ENCODE results near the gene NEUROD2. TPM values are rescaled to one million over a fixed set of nuclear protein-coding genes. Genes with fewer than 3 reads are reported as not detected.

Gene NEUROD2
- polyA plus RNA-seq, 1 donor from 2014 or later = not detected

DNA sequence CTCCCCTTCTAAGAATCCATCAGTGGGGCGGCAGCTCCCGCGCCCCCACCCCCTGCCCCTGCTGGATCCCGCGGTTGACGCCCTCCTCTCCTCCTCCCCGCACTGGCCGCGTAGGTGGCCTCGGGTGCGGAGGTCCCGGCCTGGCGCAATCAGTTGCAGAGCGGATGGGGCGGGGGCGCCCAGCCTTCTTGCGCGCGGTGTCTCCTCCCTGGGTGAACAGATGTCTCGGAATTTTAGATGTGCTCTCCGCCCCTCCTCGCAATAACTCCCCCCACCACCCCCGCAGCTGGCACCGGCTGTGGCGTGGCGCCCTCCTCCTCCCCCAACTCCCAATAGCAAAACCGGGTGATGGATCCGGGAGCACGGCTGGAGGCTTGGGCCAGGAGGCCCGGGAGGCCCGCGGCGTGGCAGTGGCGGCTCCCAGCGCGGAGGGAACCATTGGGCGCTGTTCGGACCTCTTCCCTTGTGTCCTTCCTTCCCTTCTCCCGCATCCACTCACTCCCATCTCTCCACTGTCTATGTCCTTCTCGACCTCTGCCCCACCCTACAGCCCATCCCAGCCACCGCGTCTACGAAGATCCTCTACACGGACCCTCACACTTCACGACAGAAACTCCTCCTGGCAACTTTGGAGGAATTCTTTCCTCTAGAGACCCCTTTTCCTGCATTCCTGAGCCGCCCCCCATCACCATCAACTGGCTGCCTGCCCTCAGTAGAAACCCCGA, 11.0 kb downstream of the NEUROD2 start:
- no peaks in the 10 kb centered on the region for H3K9me3 ChIP-seq (ENCODE audit: low read length)
- H3K4me2 ChIP-seq (ENCODE audit: low read length) = no peak overlapping the region
- H3K79me2 ChIP-seq (replicated peaks; ENCODE audit: insufficient read depth, low read length) = no peaks in the 10 kb centered on the region
- no peak overlapping the region for H3K9ac ChIP-seq (ENCODE audit: low read length)
- H3F3A ChIP-seq (ENCODE audit: insufficient read depth, low read length, poor library complexity, severe bottlenecking) = no peaks in the 10 kb centered on the region
- H2AFZ ChIP-seq (ENCODE audit: low read depth, low read length) = no peak overlapping the region
- peaks cover 100% of the 10 kb centered on the region for H3K27me3 ChIP-seq (ENCODE audit: insufficient read depth, low read depth, low read length)
- TF ChIP-seq EZH2 (IDR thresholded peaks at IDR 0.05; ENCODE audit: borderline replicate concordance, insufficient read depth, low read length, poor library complexity, severe bottlenecking) (no peak), TAF1 (IDR thresholded peaks at IDR 0.05; ENCODE audit: low read depth) (no peak), SMC3 (conservative IDR thresholded peaks at IDR 0.05; ENCODE audit: poor library complexity) (no peak), EP300 (conservative IDR thresholded peaks at IDR 0.05; ENCODE audit: poor library complexity, severe bottlenecking) (no peak), MXI1 (conservative IDR thresholded peaks at IDR 0.05; ENCODE audit: poor library complexity, severe bottlenecking) (no peak), RAD21 (conservative IDR thresholded peaks at IDR 0.05) (no peak), POLR2AphosphoS5 (IDR thresholded peaks at IDR 0.05) (no peak)
- TF ChIP-seq, protein P1, sequence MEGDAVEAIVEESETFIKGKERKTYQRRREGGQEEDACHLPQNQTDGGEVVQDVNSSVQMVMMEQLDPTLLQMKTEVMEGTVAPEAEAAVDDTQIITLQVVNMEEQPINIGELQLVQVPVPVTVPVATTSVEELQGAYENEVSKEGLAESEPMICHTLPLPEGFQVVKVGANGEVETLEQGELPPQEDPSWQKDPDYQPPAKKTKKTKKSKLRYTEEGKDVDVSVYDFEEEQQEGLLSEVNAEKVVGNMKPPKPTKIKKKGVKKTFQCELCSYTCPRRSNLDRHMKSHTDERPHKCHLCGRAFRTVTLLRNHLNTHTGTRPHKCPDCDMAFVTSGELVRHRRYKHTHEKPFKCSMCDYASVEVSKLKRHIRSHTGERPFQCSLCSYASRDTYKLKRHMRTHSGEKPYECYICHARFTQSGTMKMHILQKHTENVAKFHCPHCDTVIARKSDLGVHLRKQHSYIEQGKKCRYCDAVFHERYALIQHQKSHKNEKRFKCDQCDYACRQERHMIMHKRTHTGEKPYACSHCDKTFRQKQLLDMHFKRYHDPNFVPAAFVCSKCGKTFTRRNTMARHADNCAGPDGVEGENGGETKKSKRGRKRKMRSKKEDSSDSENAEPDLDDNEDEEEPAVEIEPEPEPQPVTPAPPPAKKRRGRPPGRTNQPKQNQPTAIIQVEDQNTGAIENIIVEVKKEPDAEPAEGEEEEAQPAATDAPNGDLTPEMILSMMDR (IDR thresholded peaks at IDR 0.05; ENCODE audit: poor library complexity, severe bottlenecking) = no peak
- TF ChIP-seq, protein P2, sequence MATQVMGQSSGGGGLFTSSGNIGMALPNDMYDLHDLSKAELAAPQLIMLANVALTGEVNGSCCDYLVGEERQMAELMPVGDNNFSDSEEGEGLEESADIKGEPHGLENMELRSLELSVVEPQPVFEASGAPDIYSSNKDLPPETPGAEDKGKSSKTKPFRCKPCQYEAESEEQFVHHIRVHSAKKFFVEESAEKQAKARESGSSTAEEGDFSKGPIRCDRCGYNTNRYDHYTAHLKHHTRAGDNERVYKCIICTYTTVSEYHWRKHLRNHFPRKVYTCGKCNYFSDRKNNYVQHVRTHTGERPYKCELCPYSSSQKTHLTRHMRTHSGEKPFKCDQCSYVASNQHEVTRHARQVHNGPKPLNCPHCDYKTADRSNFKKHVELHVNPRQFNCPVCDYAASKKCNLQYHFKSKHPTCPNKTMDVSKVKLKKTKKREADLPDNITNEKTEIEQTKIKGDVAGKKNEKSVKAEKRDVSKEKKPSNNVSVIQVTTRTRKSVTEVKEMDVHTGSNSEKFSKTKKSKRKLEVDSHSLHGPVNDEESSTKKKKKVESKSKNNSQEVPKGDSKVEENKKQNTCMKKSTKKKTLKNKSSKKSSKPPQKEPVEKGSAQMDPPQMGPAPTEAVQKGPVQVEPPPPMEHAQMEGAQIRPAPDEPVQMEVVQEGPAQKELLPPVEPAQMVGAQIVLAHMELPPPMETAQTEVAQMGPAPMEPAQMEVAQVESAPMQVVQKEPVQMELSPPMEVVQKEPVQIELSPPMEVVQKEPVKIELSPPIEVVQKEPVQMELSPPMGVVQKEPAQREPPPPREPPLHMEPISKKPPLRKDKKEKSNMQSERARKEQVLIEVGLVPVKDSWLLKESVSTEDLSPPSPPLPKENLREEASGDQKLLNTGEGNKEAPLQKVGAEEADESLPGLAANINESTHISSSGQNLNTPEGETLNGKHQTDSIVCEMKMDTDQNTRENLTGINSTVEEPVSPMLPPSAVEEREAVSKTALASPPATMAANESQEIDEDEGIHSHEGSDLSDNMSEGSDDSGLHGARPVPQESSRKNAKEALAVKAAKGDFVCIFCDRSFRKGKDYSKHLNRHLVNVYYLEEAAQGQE (IDR thresholded peaks at IDR 0.05; ENCODE audit: borderline replicate concordance) = no peak
- no peaks in the 10 kb centered on the region for H3K9me2 ChIP-seq (ENCODE audit: insufficient read depth, low read length)
- H3K27ac ChIP-seq (ENCODE audit: low read length) = no peak overlapping the region
- H3K36me3 ChIP-seq (ENCODE audit: insufficient read depth, low read length) = no peaks in the 10 kb centered on the region
- no peak overlapping the region for H3K4me3 ChIP-seq (ENCODE audit: low read length)
- no peaks in the 10 kb centered on the region for H4K20me1 ChIP-seq (ENCODE audit: insufficient read depth)

- no peak overlapping the region for H3K4me2 ChIP-seq (ENCODE audit: low read length)
Observed at GRCh38 chr17:39595928-39596510, 11.7 kb downstream of the NEUROD2 start.

More at GRCh38 chr17:39595928-39596510, 11.7 kb downstream of the NEUROD2 start:
- Histone ChIP-seq H3K36me3 (ENCODE audit: insufficient read depth, low read length) (no peaks in the 10 kb centered on the region), H3K79me2 (replicated peaks; ENCODE audit: insufficient read depth, low read length) (no peaks in the 10 kb centered on the region), H4K20me1 (ENCODE audit: insufficient read depth) (no peaks in the 10 kb centered on the region), H2AFZ (ENCODE audit: low read depth, low read length) (no peak overlapping the region), H3F3A (ENCODE audit: insufficient read depth, low read length, poor library complexity, severe bottlenecking) (no peaks in the 10 kb centered on the region), H3K27ac (ENCODE audit: low read length) (no peak overlapping the region), H3K27me3 (ENCODE audit: insufficient read depth, low read depth, low read length) (peaks cover 100% of the 10 kb centered on the region), H3K4me3 (ENCODE audit: low read length) (no peak overlapping the region), H3K9me2 (ENCODE audit: insufficient read depth, low read length) (no peaks in the 10 kb centered on the region), H3K9me3 (ENCODE audit: low read length) (no peaks in the 10 kb centered on the region), H3K9ac (ENCODE audit: low read length) (no peak overlapping the region)
- TF ChIP-seq EZH2 (IDR thresholded peaks at IDR 0.05; ENCODE audit: borderline replicate concordance, insufficient read depth, low read length, poor library complexity, severe bottlenecking) (no peak), POLR2AphosphoS5 (IDR thresholded peaks at IDR 0.05) (no peak), MXI1 (conservative IDR thresholded peaks at IDR 0.05; ENCODE audit: poor library complexity, severe bottlenecking) (no peak), EP300 (conservative IDR thresholded peaks at IDR 0.05; ENCODE audit: poor library complexity, severe bottlenecking) (no peak), TAF1 (IDR thresholded peaks at IDR 0.05; ENCODE audit: low read depth) (no peak), RAD21 (conservative IDR thresholded peaks at IDR 0.05) (no peak), SMC3 (conservative IDR thresholded peaks at IDR 0.05; ENCODE audit: poor library complexity) (no peak)
- TF ChIP-seq, protein P2 (IDR thresholded peaks at IDR 0.05; ENCODE audit: borderline replicate concordance) = no peak
- TF ChIP-seq, protein P1 (IDR thresholded peaks at IDR 0.05; ENCODE audit: poor library complexity, severe bottlenecking) = no peak

Measured in neural cell (in vitro differentiated cells).